ENCODE data around the gene MRAS.

MRAS gene

GRCh38 chr3:138433892-138434275 lies 85.5 kb downstream of the MRAS start:
- FAIRE-seq, result no peak
- TF ChIP-seq TAF1 (IDR thresholded peaks at IDR 0.05; ENCODE audit: borderline replicate concordance, low read depth, low read length) (no peak), POLR2A (IDR thresholded peaks at IDR 0.05; ENCODE audit: low read depth, low read length) (no peak), POLR2AphosphoS5 (IDR thresholded peaks at IDR 0.05; ENCODE audit: low read depth, low read length) (no peak)

GRCh38 chr3:138434276-138434874 lies 86.0 kb downstream of the MRAS start, which contains the start of gene ESYT3:
TSS of gene ESYT3 (plus strand) at chr3:138434616. CDS start at chr3:138434799, 183 bp downstream.
- TF ChIP-seq POLR2A (IDR thresholded peaks at IDR 0.05; ENCODE audit: low read depth, low read length) (no peak), TAF1 (IDR thresholded peaks at IDR 0.05; ENCODE audit: borderline replicate concordance, low read depth, low read length) (no peak), POLR2AphosphoS5 (IDR thresholded peaks at IDR 0.05; ENCODE audit: low read depth, low read length) (no peak)
- no peak for FAIRE-seq
- no peak for DNase-seq (ENCODE audit: insufficient read length)

More at GRCh38 chr3:138433892-138434275, 85.5 kb downstream of the MRAS start:
- no peak for DNase-seq (ENCODE audit: insufficient read length)

GRCh38 chr3:138434875-138435772 lies 86.7 kb downstream of the MRAS start:
- TF ChIP-seq TAF1 (IDR thresholded peaks at IDR 0.05; ENCODE audit: borderline replicate concordance, low read depth, low read length) (no peak), POLR2A (IDR thresholded peaks at IDR 0.05; ENCODE audit: low read depth, low read length) (no peak), POLR2AphosphoS5 (IDR thresholded peaks at IDR 0.05; ENCODE audit: low read depth, low read length) (no peak)
- no peak for DNase-seq (ENCODE audit: insufficient read length)
- FAIRE-seq, result no peak

- TF ChIP-seq TAF1 (IDR thresholded peaks at IDR 0.05; ENCODE audit: borderline replicate concordance, low read depth, low read length) (no peak), POLR2AphosphoS5 (IDR thresholded peaks at IDR 0.05; ENCODE audit: low read depth, low read length) (no peak), POLR2A (IDR thresholded peaks at IDR 0.05; ENCODE audit: low read depth, low read length) (no peak)
- DNase-seq (ENCODE audit: insufficient read length), result no peak
- FAIRE-seq, result no peak
These were observed 87.5 kb downstream of the MRAS start for GRCh38 chr3:138435840-138436239.

DNA sequence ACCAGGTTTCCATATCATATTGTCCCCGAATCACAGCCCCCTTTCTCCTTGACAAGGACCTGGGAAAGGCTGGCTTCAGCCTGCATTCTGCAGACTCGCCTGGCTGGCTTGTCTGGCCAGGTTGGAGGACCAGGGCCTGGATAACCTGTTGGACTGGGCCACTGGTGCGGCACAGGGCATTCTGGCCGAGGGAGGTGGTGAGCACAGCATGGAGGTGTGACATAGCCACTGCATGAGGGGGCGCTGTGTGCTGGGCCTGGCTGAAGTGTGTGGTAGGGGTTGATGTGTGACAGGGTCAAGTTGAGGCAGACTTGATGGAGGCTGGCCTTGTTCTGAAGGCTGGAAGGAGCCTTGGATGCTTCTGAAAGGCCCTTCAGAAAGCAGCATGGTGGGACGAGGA lies 88.9 kb downstream of the MRAS start:
- no peak for TF ChIP-seq POLR2AphosphoS5 (IDR thresholded peaks at IDR 0.05; ENCODE audit: low read depth, low read length)
- no peak for TF ChIP-seq TAF1 (IDR thresholded peaks at IDR 0.05; ENCODE audit: borderline replicate concordance, low read depth, low read length)
- TF ChIP-seq POLR2A (IDR thresholded peaks at IDR 0.05; ENCODE audit: low read depth, low read length), result no peak
- DNase-seq (ENCODE audit: insufficient read length) (no peak), FAIRE-seq (no peak)

- TF ChIP-seq TAF1 (IDR thresholded peaks at IDR 0.05; ENCODE audit: borderline replicate concordance, low read depth, low read length), result no peak
- TF ChIP-seq POLR2A (IDR thresholded peaks at IDR 0.05; ENCODE audit: low read depth, low read length), result no peak
- no peak for TF ChIP-seq POLR2AphosphoS5 (IDR thresholded peaks at IDR 0.05; ENCODE audit: low read depth, low read length)
- DNase-seq (ENCODE audit: insufficient read length) (no peak), FAIRE-seq (no peak)
These were observed 90.5 kb downstream of the MRAS start for GRCh38 chr3:138438896-138439295.

DNA sequence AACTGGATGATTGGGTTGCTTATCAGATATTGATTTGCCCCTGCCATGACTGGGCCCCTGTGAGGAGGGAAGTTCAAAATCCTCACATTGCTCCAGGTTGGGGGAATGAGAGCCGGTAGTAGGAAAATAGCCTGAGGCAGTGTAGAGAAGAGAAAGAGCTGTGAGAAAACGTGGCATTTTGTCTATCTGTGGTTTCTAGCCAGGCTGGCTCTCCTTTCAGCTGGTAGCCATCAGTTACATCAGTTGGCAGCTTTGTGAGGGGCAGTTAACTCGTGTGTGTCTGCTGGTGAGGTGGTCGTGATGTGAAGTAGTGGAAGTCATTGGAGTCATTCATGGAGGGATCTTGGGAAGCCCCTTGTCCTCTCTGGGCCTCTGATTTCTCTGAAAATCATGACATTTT lies 91.3 kb downstream of the MRAS start:
- no peak for FAIRE-seq
- DNase-seq (ENCODE audit: insufficient read length), result no peak
- TF ChIP-seq POLR2A (IDR thresholded peaks at IDR 0.05; ENCODE audit: low read depth, low read length) (no peak), TAF1 (IDR thresholded peaks at IDR 0.05; ENCODE audit: borderline replicate concordance, low read depth, low read length) (no peak), POLR2AphosphoS5 (IDR thresholded peaks at IDR 0.05; ENCODE audit: low read depth, low read length) (no peak)

- FAIRE-seq, result no peak
- DNase-seq (ENCODE audit: insufficient read length), result no peak
- no peak for TF ChIP-seq POLR2AphosphoS5 (IDR thresholded peaks at IDR 0.05; ENCODE audit: low read depth, low read length)
- TF ChIP-seq TAF1 (IDR thresholded peaks at IDR 0.05; ENCODE audit: borderline replicate concordance, low read depth, low read length), result no peak
- no peak for TF ChIP-seq POLR2A (IDR thresholded peaks at IDR 0.05; ENCODE audit: low read depth, low read length)
These were observed 91.7 kb downstream of the MRAS start for GRCh38 chr3:138440121-138440521.

GRCh38 chr3:138440596-138440995 lies 92.2 kb downstream of the MRAS start:
- FAIRE-seq (no peak), DNase-seq (ENCODE audit: insufficient read length) (no peak)
- TF ChIP-seq TAF1 (IDR thresholded peaks at IDR 0.05; ENCODE audit: borderline replicate concordance, low read depth, low read length), result no peak
- TF ChIP-seq POLR2AphosphoS5 (IDR thresholded peaks at IDR 0.05; ENCODE audit: low read depth, low read length), result no peak
- TF ChIP-seq POLR2A (IDR thresholded peaks at IDR 0.05; ENCODE audit: low read depth, low read length), result no peak

DNA sequence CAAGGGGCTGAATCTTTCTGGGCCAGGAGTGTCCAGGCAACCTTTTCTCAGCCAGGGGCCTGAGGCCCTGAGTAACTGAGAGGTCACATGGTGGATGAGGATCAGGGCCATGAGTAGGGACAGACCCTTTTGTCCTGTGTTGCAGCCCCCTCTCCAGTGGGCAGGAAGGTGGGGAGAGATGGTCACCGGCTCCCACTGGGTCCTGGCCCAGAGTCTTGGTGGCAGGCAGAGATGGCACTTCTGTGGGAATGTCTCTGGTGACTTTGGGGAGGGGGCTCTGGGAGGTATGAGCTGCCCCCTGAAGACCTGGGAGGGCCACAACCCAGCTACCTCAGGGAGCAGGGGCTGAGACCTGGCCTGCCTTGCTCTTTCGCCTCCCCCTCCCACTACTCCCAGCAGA lies 92.9 kb downstream of the MRAS start:
- DNase-seq (ENCODE audit: insufficient read length) (no peak), FAIRE-seq (no peak)
- no peak for TF ChIP-seq POLR2AphosphoS5 (IDR thresholded peaks at IDR 0.05; ENCODE audit: low read depth, low read length)
- no peak for TF ChIP-seq TAF1 (IDR thresholded peaks at IDR 0.05; ENCODE audit: borderline replicate concordance, low read depth, low read length)
- TF ChIP-seq POLR2A (IDR thresholded peaks at IDR 0.05; ENCODE audit: low read depth, low read length), result no peak

DNA sequence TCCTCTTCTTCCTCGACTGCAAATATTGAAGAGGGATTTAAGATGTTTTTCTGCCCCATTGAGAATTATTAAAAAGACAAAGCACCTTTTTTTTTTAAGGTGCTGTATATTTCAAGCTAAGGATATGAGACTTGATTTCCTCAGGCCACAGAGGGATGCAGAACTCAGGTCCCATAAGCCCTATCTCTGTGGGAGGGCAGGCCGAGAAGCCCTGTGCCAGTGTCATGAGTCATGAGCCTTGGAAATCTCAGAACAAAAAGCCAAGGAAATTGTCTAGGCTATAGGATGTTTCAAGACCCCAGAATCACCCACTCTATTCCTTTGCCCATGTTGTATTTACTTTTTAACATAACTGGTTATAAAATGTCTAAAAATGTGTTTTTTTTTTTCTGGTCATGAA lies 93.4 kb downstream of the MRAS start:
- DNase-seq (ENCODE audit: insufficient read length) (no peak), FAIRE-seq (no peak)
- TF ChIP-seq POLR2AphosphoS5 (IDR thresholded peaks at IDR 0.05; ENCODE audit: low read depth, low read length), result no peak
- no peak for TF ChIP-seq TAF1 (IDR thresholded peaks at IDR 0.05; ENCODE audit: borderline replicate concordance, low read depth, low read length)
- no peak for TF ChIP-seq POLR2A (IDR thresholded peaks at IDR 0.05; ENCODE audit: low read depth, low read length)

DNA sequence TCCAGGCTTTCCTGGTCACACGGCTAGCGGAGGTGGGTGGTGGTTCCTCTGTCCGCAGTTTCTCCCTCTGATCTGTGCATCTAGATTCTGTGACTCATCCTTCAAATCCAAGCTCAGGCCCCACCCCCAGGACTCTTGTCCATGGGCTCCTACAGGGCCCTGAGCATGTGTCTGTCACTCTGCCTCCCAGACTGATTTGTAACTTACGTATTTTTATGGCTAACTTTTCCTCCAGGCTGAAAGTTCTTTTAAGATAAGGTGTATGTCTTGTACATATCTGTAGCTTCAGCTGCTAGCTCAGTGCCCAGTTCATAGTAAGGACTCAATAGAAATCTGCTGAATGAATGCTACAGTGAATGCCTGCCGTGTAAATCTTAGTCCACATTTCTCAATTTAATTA lies 94.1 kb downstream of the MRAS start:
- TF ChIP-seq POLR2A (IDR thresholded peaks at IDR 0.05; ENCODE audit: low read depth, low read length) (no peak), TAF1 (IDR thresholded peaks at IDR 0.05; ENCODE audit: borderline replicate concordance, low read depth, low read length) (no peak), POLR2AphosphoS5 (IDR thresholded peaks at IDR 0.05; ENCODE audit: low read depth, low read length) (no peak)
- DNase-seq (ENCODE audit: insufficient read length), result no peak
- FAIRE-seq, result no peak

Data from GM12892 (cell line).